ENCODE data around the gene GPR139. TPM values are rescaled to one million over a fixed set of nuclear protein-coding genes. Genes with fewer than 3 reads are reported as not detected.

The GPR139 gene
- total and polyA plus RNA-seq, 4 donors, result not detected

- H3K9me3 ChIP-seq (ENCODE audit: control insufficient read depth in 4 of 4, low read length in 3 of 4), result no peaks in the 10 kb centered on the region
- H3K4me1 ChIP-seq (ENCODE audit: control insufficient read depth in 4 of 4, insufficient read depth in 4 of 4, low read length in 3 of 4), result no peaks in the 10 kb centered on the region
- WGBS, result 66% methylated on average over 2 of the region's 2 CpGs
- TF ChIP-seq TAF1 (conservative IDR thresholded peaks at IDR 0.05), result no peak
- no peak overlapping the region for H3K4me3 ChIP-seq (ENCODE audit: low read depth in 1 of 3, low read length in 3 of 3)
- H3K27ac ChIP-seq (ENCODE audit: low read depth in 1 of 2, low read length in 2 of 2), result no peak overlapping the region
- DNase-seq (ENCODE audit: low spot score), result no peak
- H3K27me3 ChIP-seq (ENCODE audit: control insufficient read depth in 4 of 4, insufficient read depth in 4 of 4, low read length in 3 of 4), result peaks cover 0 to 2% (median 0%) of the 10 kb centered on the region in 4 donors
- no peak overlapping the region for H3K9ac ChIP-seq (ENCODE audit: low read depth in 1 of 2, low read length in 2 of 2)
- H3K36me3 ChIP-seq (ENCODE audit: control insufficient read depth in 4 of 4, insufficient read depth in 3 of 4, low read depth in 1 of 4, low read length in 3 of 4), result no peaks in the 10 kb centered on the region
These were observed 30.8 kb downstream of the GPR139 start for GRCh38 chr16:20042848-20043247.

DNA sequence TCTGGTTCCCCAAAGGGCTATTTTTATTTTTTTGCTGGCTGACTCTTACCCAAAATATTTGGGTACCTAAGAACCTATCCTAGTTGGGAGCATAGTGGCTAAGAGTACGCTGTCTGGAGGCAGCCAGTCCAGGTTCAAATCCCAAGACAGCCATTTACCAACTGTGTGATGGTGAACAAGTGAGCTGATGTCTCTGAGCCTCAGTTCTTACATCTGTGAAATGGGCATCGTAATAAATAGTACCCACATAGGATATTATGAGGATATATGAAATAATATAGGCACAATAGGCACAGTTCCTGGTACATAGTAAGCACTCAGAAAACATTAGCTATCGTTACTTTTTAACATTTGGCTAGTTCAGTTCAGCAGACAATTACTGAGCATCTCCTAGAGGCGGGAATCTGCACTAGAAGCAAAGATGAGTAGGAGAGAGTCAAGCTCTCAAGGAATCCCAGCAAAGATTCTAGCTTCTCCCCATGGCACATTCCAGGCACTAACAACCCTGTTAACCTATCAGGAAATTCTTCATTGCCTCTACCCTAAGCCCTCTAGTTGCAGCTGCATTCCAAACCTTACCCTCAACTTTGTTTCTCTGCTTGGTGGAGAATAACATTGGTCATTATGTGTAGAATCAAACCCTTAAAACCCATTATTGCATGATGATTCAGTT, 31.6 kb downstream of the GPR139 start:
- no peaks in the 10 kb centered on the region for H3K4me1 ChIP-seq (ENCODE audit: control insufficient read depth in 4 of 4, insufficient read depth in 4 of 4, low read length in 3 of 4)
- H3K9ac ChIP-seq (ENCODE audit: low read depth in 1 of 2, low read length in 2 of 2), result no peak overlapping the region
- H3K27me3 ChIP-seq (ENCODE audit: control insufficient read depth in 4 of 4, insufficient read depth in 4 of 4, low read length in 3 of 4), result peaks cover 0 to 2% (median 0%) of the 10 kb centered on the region in 4 donors
- no peaks in the 10 kb centered on the region for H3K9me3 ChIP-seq (ENCODE audit: control insufficient read depth in 4 of 4, low read length in 3 of 4)
- no peak overlapping the region for H3K4me3 ChIP-seq (ENCODE audit: low read depth in 1 of 3, low read length in 3 of 3)
- 72% methylated on average over 4 of the region's 4 CpGs for WGBS
- no peak overlapping the region for H3K27ac ChIP-seq (ENCODE audit: low read depth in 1 of 2, low read length in 2 of 2)
- no peaks in the 10 kb centered on the region for H3K36me3 ChIP-seq (ENCODE audit: control insufficient read depth in 4 of 4, insufficient read depth in 3 of 4, low read depth in 1 of 4, low read length in 3 of 4)
- TF ChIP-seq JUND (IDR thresholded peaks at IDR 0.05) (no peak), FOXA2 (IDR thresholded peaks at IDR 0.05) (no peak), ATF3 (IDR thresholded peaks at IDR 0.05) (no peak), FOXA1 (IDR thresholded peaks at IDR 0.05) (no peak)
- DNase-seq (ENCODE audit: low spot score), result no peak

DNA sequence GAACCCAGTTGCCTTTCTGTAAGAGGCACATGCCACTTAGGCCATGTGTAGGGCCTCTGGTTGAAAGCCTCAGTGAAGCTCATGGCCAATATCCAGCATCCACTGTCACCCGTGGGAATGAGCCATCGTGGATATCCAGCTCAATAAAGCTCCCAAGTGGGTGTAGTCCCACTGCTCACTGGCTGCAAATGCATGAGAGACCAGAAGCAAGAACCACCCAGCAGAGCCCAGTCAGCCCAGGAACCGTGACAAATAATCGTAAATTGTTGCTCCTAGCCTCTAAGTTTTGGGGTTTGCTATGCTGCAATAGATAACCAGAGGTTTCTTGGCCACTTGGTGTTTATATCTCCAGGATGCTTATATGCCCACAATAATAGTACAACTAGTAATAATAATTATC, 33.7 kb downstream of the GPR139 start:
- Histone ChIP-seq H3K4me3 (ENCODE audit: low read depth in 1 of 3, low read length in 3 of 3) (no peak overlapping the region), H3K27ac (ENCODE audit: low read depth in 1 of 2, low read length in 2 of 2) (no peak overlapping the region), H3K9ac (ENCODE audit: low read depth in 1 of 2, low read length in 2 of 2) (no peak overlapping the region), H3K36me3 (ENCODE audit: control insufficient read depth in 4 of 4, insufficient read depth in 3 of 4, low read depth in 1 of 4, low read length in 3 of 4) (no peaks in the 10 kb centered on the region), H3K9me3 (ENCODE audit: control insufficient read depth in 4 of 4, low read length in 3 of 4) (no peaks in the 10 kb centered on the region), H3K4me1 (ENCODE audit: control insufficient read depth in 4 of 4, insufficient read depth in 4 of 4, low read length in 3 of 4) (no peaks in the 10 kb centered on the region), H3K27me3 (ENCODE audit: control insufficient read depth in 4 of 4, insufficient read depth in 4 of 4, low read length in 3 of 4) (peaks cover 0 to 2% (median 0%) of the 10 kb centered on the region in 4 donors)
- no peak for TF ChIP-seq GABPA (IDR thresholded peaks at IDR 0.05 in 1 of 2, conservative IDR thresholded peaks at IDR 0.05 in 1 of 2)
- TF ChIP-seq RAD21 (IDR thresholded peaks at IDR 0.05), result no peak
- no peak for TF ChIP-seq FOXA1 (IDR thresholded peaks at IDR 0.05)
- TF ChIP-seq ZBTB33 (IDR thresholded peaks at IDR 0.05), result no peak
- TF ChIP-seq HNF4G (IDR thresholded peaks at IDR 0.05), result no peak
- no peak for TF ChIP-seq EGR1 (IDR thresholded peaks at IDR 0.05; ENCODE audit: low read depth in 2 of 2)
- no peak for TF ChIP-seq CTCF (IDR thresholded peaks at IDR 0.05; ENCODE audit: low read depth, low read length, missing input control)
- TF ChIP-seq SP1 (IDR thresholded peaks at IDR 0.05), result no peak
- TF ChIP-seq NR2F2 (IDR thresholded peaks at IDR 0.05), result no peak
- no peak for TF ChIP-seq RXRA (IDR thresholded peaks at IDR 0.05)
- WGBS, result 67% methylated on average over 4 of the region's 4 CpGs
- DNase-seq (ENCODE audit: low spot score), result no peak

Data from liver (tissue), 9 donors.